NCI-H1105 treated with DMSO at 0.1 percent for 48 hours (cell line): ENCODE results near the gene CUL2.
A peak's percentile ranks its signal among the peaks of the same experiment; 100 is the strongest.
"Not testable (repeated sequence)": the region's sequence is repeated elsewhere in the genome, so short reads cannot be mapped to it uniquely, and the experiment has no call there.

Experiments used
- DNase-seq: peaks from one replicate; lab custom pipeline; 2025; lab: John Stamatoyannopoulos, UW

CUL2 gene

GRCh38 chr10:35079763-35080162 is 10.4 kb downstream of the CUL2 start:
- DNase-seq: no peak

- DNase-seq: no peak
Observed at GRCh38 chr10:35079265-35079664, 10.9 kb downstream of the CUL2 start.

GRCh38 chr10:35075228-35075627 is 14.9 kb downstream of the CUL2 start:
- no peak for DNase-seq

- no peak for DNase-seq
Observed at GRCh38 chr10:35074266-35074665, 15.9 kb downstream of the CUL2 start.

GRCh38 chr10:35070521-35070920 is 19.6 kb downstream of the CUL2 start:
- no peak for DNase-seq

GRCh38 chr10:35063837-35064454 is 26.2 kb downstream of the CUL2 start:
- no peak for DNase-seq

- no peak for DNase-seq
Observed at GRCh38 chr10:35059481-35059880, 30.7 kb downstream of the CUL2 start.

GRCh38 chr10:35058686-35059085 is 31.5 kb downstream of the CUL2 start:
- DNase-seq: no peak

- no peak for DNase-seq
Observed at GRCh38 chr10:35058134-35058533, 32.0 kb downstream of the CUL2 start.

- no peak for DNase-seq
Observed at GRCh38 chr10:35056686-35057085, 33.5 kb downstream of the CUL2 start.

GRCh38 chr10:35056133-35056532 is 34.0 kb downstream of the CUL2 start:
- peak; percentile 3 for DNase-seq

GRCh38 chr10:35050568-35050967 is 39.6 kb downstream of the CUL2 start:
- DNase-seq: no peak

- DNase-seq: no peak
Observed at GRCh38 chr10:35046074-35046473, 44.1 kb downstream of the CUL2 start.

- not testable (repeated sequence) for DNase-seq
Observed at GRCh38 chr10:35045275-35045674, 44.9 kb downstream of the CUL2 start.

GRCh38 chr10:35043796-35044344 is 46.3 kb downstream of the CUL2 start:
- no peak for DNase-seq

GRCh38 chr10:35042783-35043182 is 47.4 kb downstream of the CUL2 start:
- no peak for DNase-seq

- no peak for DNase-seq
Observed at GRCh38 chr10:35041502-35041879, 48.6 kb downstream of the CUL2 start.

- DNase-seq: no peak
Observed at GRCh38 chr10:35040760-35041501, 49.2 kb downstream of the CUL2 start.

- DNase-seq: no peak
Observed at GRCh38 chr10:35037104-35037503, 53.0 kb downstream of the CUL2 start.

- no peak for DNase-seq
Observed at GRCh38 chr10:35035606-35036005, 54.5 kb downstream of the CUL2 start.

- DNase-seq: peak; percentile 24
Observed at GRCh38 chr10:35027567-35027966, 62.6 kb downstream of the CUL2 start.

- no peak for DNase-seq
Observed at GRCh38 chr10:35025916-35026315, 64.2 kb downstream of the CUL2 start.

- no peak for DNase-seq
Observed at GRCh38 chr10:35020481-35020880, 69.7 kb downstream of the CUL2 start.
